HepG2 (cell line): ENCODE data around the gene MXRA7. TPM values are rescaled to one million over a fixed set of nuclear protein-coding genes. Genes with fewer than 3 reads are reported as not detected.

ENCODE experiments used
- ARID2 ChIP-seq: sonication (generic); formaldehyde crosslinking; IDR thresholded peaks from 2 replicates; pipeline ENCODE4 v1.8.1; 2022; ENCODE audit warnings: mild to moderate bottlenecking, missing genetic modification reagents, borderline replicate concordance
- BCL6 ChIP-seq: IDR thresholded peaks from 2 replicates; pipeline ENCODE4 v1.6.1; 2016; ENCODE audit warnings: missing genetic modification reagents, missing compliant biosample characterization
- CREM ChIP-seq, 2 experiments: sonication (generic) in 1 of 2; formaldehyde crosslinking in 1 of 2; IDR thresholded peaks; 2 replicates each; pipeline versions ENCODE4 v1.4.0 to v1.6.1; 2016 to 2020; ENCODE audit warnings: antibody characterized with exemption in 1 of 2, mild to moderate bottlenecking in 1 of 2, missing genetic modification reagents in 1 of 2
- DR1 ChIP-seq: sonication (generic); formaldehyde crosslinking; IDR thresholded peaks from 2 replicates; pipeline ENCODE4 v1.8.0; 2021; ENCODE audit warnings: mild to moderate bottlenecking, missing genetic modification reagents, inconsistent platforms
- EEA1 ChIP-seq: sonication (generic); formaldehyde crosslinking; IDR thresholded peaks from 2 replicates; pipeline ENCODE4 v1.5.1; 2020; ENCODE audit warnings: mild to moderate bottlenecking, missing genetic modification reagents, borderline replicate concordance
- ELF3 ChIP-seq: IDR thresholded peaks from 2 replicates; pipeline ENCODE4 v1.6.1; 2016; ENCODE audit warnings: missing genetic modification reagents, missing compliant biosample characterization
- FIP1L1 ChIP-seq: fragments of 200-400 bp; formaldehyde crosslinking; IDR thresholded peaks from 2 replicates; pipeline ENCODE4 v1.6.1; 2018; ENCODE audit warnings: low read depth, mild to moderate bottlenecking, low read length, moderate library complexity, borderline replicate concordance; ENCODE audit not compliant: insufficient read depth
- GTF2F1 ChIP-seq: fragments of 150-350 bp; IDR thresholded peaks from 2 replicates; pipeline ENCODE4 v1.6.1; 2014; ENCODE audit warnings: low read length
- HOXA5 ChIP-seq: sonication (generic); formaldehyde crosslinking; IDR thresholded peaks from 2 replicates; pipeline ENCODE4 v1.4.0; 2020; ENCODE audit warnings: missing genetic modification reagents
- MIER3 ChIP-seq: IDR thresholded peaks from 2 replicates; pipeline ENCODE4 v1.6.1; 2016; ENCODE audit warnings: missing compliant biosample characterization, borderline replicate concordance
- NAIF1 ChIP-seq: sonication (generic); formaldehyde crosslinking; IDR thresholded peaks from 2 replicates; pipeline ENCODE4 v1.5.0; 2020; ENCODE audit warnings: mild to moderate bottlenecking, missing genetic modification reagents, borderline replicate concordance
- NR1H2 ChIP-seq: sonication (generic); formaldehyde crosslinking; IDR thresholded peaks from 2 replicates; pipeline ENCODE4 v1.8.1; 2022; ENCODE audit warnings: low read depth, missing genetic modification reagents, borderline replicate concordance
- PHF21A ChIP-seq: sonication (generic); formaldehyde crosslinking; IDR thresholded peaks from 2 replicates; pipeline ENCODE4 v1.5.0; 2020; ENCODE audit warnings: mild to moderate bottlenecking, missing genetic modification reagents
- POGZ ChIP-seq: sonication (generic); formaldehyde crosslinking; IDR thresholded peaks from 2 replicates; pipeline ENCODE4 v1.4.0; 2020; ENCODE audit warnings: mild to moderate bottlenecking, missing genetic modification reagents
- PRPF4 ChIP-seq: fragments of 200-400 bp; formaldehyde crosslinking; IDR thresholded peaks from 2 replicates; pipeline ENCODE4 v1.6.1; 2016; ENCODE audit warnings: low read length, low read depth; ENCODE audit not compliant: poor library complexity, severe bottlenecking
- RCOR2 ChIP-seq: IDR thresholded peaks from 2 replicates; pipeline ENCODE4 v1.6.1; 2016; ENCODE audit warnings: missing biosample characterization, missing genetic modification reagents
- SNAI1 ChIP-seq: sonication (generic); formaldehyde crosslinking; IDR thresholded peaks from 2 replicates; pipeline ENCODE4 v1.5.0; 2020; ENCODE audit warnings: mild to moderate bottlenecking, missing genetic modification reagents, borderline replicate concordance
- WIZ ChIP-seq: sonication (generic); formaldehyde crosslinking; IDR thresholded peaks from 2 replicates; pipeline ENCODE4 v1.5.1; 2020; ENCODE audit warnings: mild to moderate bottlenecking, missing genetic modification reagents
- polyA plus RNA-seq, 8 experiments: library from polyadenylated mRNA; depleted of rRNA in 3 of 8; stranded (reverse) in 7 of 8; unstranded in 1 of 8; fragments of >200 nt; fragmentation: Illumina TruSeq in 4 of 8; extraction: Trizol in 4 of 8; gene quantifications; 2 replicates each; pipeline versions ENCODE4 v1.2.1 to v1.2.3, GENCODE V29; 2011 to 2016; ENCODE audit warnings: low read depth in 4 of 8, missing spikeins in 1 of 8, mixed read lengths in 1 of 8; ENCODE audit not compliant: insufficient read depth in 1 of 8
- total RNA-seq, 5 experiments: library from RNA; depleted of rRNA; stranded (reverse); fragments of >200 nt; fragmentation: Illumina TruSeq; extraction: Trizol; gene quantifications; 2 replicates each; pipeline ENCODE4 v1.2.3, GENCODE V29; 2016; ENCODE audit warnings: low read depth in 1 of 5
- TF ChIP-seq, protein P1 (sequence below): sonication (generic); formaldehyde crosslinking; conservative IDR thresholded peaks from 2 replicates; pipeline ENCODE4 v1.8.0; 2022; ENCODE audit warnings: low read depth, missing genetic modification reagents
- TF ChIP-seq, protein P2 (sequence below): sonication (generic); formaldehyde crosslinking; IDR thresholded peaks from 2 replicates; pipeline ENCODE4 v1.4.0; 2020; ENCODE audit warnings: missing genetic modification reagents
- TF ChIP-seq, protein P3 (sequence below): sonication (generic); formaldehyde crosslinking; IDR thresholded peaks from 2 replicates; pipeline ENCODE4 v1.5.0; 2020; ENCODE audit warnings: missing genetic modification reagents, mild to moderate bottlenecking, borderline replicate concordance
- TF ChIP-seq, protein P4 (sequence below): sonication (generic); formaldehyde crosslinking; IDR thresholded peaks from 2 replicates; pipeline ENCODE4 v1.5.0; 2020; ENCODE audit warnings: mild to moderate bottlenecking, missing genetic modification reagents

The MXRA7 gene
- total and polyA plus RNA-seq, 2 of the 13 experiments (the other 11 are each of a cell fraction or from before 2014, with no cell fraction given) = 44.8 to 112 TPM

DNA sequence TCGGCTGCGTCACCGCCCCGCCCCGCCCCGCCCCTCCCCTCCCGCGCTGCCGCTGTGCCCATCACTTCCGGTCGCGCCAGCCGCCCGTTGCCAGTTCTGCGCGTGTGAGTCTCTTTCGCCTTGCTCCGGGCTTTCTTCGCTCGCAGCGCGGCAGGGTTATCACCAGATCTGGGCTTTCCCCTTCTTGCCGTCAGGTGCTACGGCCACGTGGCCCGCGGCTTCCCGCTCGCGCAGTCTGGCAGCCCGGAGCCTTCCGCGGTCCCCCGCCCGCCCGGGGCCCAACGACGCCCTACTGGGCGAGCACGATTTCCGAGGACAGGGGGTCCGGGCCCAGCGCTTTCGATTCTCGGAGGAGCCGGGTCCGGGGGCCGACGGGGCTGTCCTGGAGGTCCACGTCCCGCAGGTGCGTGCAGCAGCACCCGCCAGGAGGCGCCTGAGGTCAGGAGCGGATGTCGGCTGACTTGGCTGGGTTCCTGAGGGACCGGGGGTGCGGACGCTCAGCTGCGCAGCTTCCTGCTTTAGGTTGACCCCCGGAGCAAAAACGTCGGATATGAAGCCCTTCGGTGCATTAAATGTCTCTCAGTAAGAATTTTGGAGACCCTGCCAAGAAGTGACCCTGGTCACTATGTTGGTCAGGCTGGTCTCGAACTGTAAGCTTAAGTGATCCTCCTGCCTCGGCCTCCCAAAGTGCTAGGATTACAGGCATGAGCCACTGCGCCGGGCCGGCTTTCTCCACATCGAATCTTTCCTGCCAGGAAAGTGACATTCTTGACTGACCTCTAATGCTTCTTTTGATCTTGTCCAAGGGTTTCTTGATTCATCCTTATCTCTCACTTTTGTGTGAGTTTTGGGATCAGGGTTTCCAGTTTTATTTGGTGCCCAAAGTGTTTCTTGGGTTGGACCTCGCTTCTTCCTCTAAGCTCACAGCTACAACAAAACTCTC, 16.3 kb upstream of the MXRA7 start, which contains the start of gene METTL23 (continued):
- TF ChIP-seq DR1 (CRISPR knock-in tag) (no peak), RCOR2 (CRISPR knock-in tag) (0 out of 2 replicates have a peak, but pooled peaks have one; percentile 28), POGZ (CRISPR knock-in tag) (peak; percentile 39; the same call in 1 of the 2 replicates), MIER3 (no peak; the same call in 1 of the 2 replicates), GTF2F1 (no peak), SNAI1 (CRISPR knock-in tag) (no peak), BCL6 (CRISPR knock-in tag) (no peak; the same call in 1 of the 2 replicates), HOXA5 (CRISPR knock-in tag) (peak; percentile 67; the same call in 1 of the 2 replicates), NAIF1 (CRISPR knock-in tag) (no peak), PRPF4 (no peak), ELF3 (CRISPR knock-in tag) (peak; percentile 31; the same call in 1 of the 2 replicates), CREM (IDR thresholded peaks at IDR 0.05) (no peak), CREM (CRISPR knock-in tag; IDR thresholded peaks at IDR 0.05) (no peak), WIZ (CRISPR knock-in tag) (peak; percentile 88; the same call in 1 of the 2 replicates), ARID2 (CRISPR knock-in tag) (no peak), FIP1L1 (no peak), NR1H2 (peak; percentile 92), PHF21A (CRISPR knock-in tag) (no peak), EEA1 (CRISPR knock-in tag) (no peak)
- TF ChIP-seq, protein P1, sequence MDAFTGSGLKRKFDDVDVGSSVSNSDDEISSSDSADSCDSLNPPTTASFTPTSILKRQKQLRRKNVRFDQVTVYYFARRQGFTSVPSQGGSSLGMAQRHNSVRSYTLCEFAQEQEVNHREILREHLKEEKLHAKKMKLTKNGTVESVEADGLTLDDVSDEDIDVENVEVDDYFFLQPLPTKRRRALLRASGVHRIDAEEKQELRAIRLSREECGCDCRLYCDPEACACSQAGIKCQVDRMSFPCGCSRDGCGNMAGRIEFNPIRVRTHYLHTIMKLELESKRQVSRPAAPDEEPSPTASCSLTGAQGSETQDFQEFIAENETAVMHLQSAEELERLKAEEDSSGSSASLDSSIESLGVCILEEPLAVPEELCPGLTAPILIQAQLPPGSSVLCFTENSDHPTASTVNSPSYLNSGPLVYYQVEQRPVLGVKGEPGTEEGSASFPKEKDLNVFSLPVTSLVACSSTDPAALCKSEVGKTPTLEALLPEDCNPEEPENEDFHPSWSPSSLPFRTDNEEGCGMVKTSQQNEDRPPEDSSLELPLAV = peak; percentile 63; the same call in 1 of the 2 replicates
- TF ChIP-seq, protein P2, sequence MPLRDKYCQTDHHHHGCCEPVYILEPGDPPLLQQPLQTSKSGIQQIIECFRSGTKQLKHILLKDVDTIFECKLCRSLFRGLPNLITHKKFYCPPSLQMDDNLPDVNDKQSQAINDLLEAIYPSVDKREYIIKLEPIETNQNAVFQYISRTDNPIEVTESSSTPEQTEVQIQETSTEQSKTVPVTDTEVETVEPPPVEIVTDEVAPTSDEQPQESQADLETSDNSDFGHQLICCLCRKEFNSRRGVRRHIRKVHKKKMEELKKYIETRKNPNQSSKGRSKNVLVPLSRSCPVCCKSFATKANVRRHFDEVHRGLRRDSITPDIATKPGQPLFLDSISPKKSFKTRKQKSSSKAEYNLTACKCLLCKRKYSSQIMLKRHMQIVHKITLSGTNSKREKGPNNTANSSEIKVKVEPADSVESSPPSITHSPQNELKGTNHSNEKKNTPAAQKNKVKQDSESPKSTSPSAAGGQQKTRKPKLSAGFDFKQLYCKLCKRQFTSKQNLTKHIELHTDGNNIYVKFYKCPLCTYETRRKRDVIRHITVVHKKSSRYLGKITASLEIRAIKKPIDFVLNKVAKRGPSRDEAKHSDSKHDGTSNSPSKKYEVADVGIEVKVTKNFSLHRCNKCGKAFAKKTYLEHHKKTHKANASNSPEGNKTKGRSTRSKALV (CRISPR knock-in tag) = peak; percentile 12
- TF ChIP-seq, protein P3, sequence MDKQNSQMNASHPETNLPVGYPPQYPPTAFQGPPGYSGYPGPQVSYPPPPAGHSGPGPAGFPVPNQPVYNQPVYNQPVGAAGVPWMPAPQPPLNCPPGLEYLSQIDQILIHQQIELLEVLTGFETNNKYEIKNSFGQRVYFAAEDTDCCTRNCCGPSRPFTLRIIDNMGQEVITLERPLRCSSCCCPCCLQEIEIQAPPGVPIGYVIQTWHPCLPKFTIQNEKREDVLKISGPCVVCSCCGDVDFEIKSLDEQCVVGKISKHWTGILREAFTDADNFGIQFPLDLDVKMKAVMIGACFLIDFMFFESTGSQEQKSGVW = no peak
- TF ChIP-seq, protein P4, sequence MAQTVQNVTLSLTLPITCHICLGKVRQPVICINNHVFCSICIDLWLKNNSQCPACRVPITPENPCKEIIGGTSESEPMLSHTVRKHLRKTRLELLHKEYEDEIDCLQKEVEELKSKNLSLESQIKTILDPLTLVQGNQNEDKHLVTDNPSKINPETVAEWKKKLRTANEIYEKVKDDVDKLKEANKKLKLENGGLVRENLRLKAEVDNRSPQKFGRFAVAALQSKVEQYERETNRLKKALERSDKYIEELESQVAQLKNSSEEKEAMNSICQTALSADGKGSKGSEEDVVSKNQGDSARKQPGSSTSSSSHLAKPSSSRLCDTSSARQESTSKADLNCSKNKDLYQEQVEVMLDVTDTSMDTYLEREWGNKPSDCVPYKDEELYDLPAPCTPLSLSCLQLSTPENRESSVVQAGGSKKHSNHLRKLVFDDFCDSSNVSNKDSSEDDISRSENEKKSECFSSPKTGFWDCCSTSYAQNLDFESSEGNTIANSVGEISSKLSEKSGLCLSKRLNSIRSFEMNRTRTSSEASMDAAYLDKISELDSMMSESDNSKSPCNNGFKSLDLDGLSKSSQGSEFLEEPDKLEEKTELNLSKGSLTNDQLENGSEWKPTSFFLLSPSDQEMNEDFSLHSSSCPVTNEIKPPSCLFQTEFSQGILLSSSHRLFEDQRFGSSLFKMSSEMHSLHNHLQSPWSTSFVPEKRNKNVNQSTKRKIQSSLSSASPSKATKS (CRISPR knock-in tag) = no peak
